Measurements from ENCODE around the gene PNLIPRP3.

Gene PNLIPRP3

DNA sequence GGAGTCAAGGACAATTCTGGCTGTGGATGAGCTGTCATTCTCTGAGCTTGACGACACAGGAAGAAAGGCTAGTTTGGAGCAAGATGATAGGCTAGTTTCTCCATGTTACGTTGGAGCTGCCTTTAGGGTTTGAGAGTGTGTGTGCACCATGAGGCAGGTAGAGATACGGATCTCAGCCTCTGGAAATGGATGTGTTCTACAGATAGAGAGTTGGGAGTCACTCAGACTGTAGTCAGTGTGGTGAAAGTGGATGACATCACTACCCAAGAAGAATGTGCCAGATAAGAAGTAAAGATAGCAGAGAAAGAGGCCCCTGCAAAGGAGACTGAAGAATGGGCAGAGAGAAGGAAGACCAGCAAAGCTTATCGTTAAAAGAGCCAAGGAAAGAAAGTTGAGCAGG lies 42.4 kb downstream of the PNLIPRP3 start:
- CTCF ChIA-PET: interaction anchor here (0.5 to 1.2 kb wide), 6 partner anchors 14 to 306 kb away, joined by 3 to 4 read pairs (median 3); no protein-coding TSS in a partner anchor
- no peak for DNase-seq (ENCODE audit: low spot score)

DNA sequence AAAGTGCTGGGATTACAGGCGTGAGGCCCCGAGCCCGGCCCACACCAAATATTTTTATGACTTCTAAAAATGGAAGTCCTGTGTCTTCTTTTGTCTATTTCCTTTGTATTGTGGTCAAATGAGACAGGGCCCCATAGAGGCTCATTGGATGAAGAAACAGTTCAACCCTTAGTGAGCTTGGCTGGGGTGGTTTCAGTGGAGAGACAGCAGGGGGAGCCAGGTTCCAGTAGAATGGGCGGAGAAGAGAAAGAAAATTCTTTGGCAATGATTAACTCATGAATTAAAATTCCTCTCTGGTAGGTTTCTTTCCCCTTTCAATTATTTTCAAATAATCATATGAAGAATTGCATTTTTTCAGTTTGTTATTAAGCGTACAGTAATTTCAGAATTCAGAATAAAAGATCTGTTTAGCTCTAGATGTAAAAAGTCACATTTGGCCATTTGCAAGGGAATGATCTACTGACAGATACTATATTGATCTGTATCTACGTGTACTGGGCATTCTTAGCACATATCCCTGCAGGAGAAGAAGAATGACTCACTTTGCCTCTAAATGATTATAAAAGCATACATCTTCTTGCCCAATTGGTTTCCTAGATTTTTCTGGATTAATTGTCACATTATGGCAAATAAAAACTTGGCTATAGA lies 43.2 kb downstream of the PNLIPRP3 start:
- DNase-seq (ENCODE audit: low spot score): peak; percentile 76
- ChIA-PET CTCF (interaction anchor here (0.6 to 1.2 kb wide), 5 partner anchors 14 to 1182 kb away, joined by 3 to 4 read pairs (median 3); no protein-coding TSS in a partner anchor), POLR2A (ENCODE audit: low non-redundant PET) (no interaction called here)
- H3K27ac ChIP-seq: no peak overlapping the region
- no peak for TF ChIP-seq CTCF (conservative IDR thresholded peaks at IDR 0.05; ENCODE audit: low read depth)

More for the DNA sequence above, 42.4 kb downstream of the PNLIPRP3 start:
- POLR2A ChIA-PET (ENCODE audit: low non-redundant PET): no interaction called here
- H3K27ac ChIP-seq: no peak overlapping the region
- no peak for TF ChIP-seq CTCF (conservative IDR thresholded peaks at IDR 0.05; ENCODE audit: low read depth)

GRCh38 chr10:116472891-116473290 lies 45.2 kb downstream of the PNLIPRP3 start:
- H3K27ac ChIP-seq: no peak overlapping the region
- no peak for DNase-seq (ENCODE audit: low spot score)
- CTCF ChIA-PET: no interaction called here
- TF ChIP-seq CTCF (conservative IDR thresholded peaks at IDR 0.05; ENCODE audit: low read depth): no peak
- POLR2A ChIA-PET (ENCODE audit: low non-redundant PET): no interaction called here

DNA sequence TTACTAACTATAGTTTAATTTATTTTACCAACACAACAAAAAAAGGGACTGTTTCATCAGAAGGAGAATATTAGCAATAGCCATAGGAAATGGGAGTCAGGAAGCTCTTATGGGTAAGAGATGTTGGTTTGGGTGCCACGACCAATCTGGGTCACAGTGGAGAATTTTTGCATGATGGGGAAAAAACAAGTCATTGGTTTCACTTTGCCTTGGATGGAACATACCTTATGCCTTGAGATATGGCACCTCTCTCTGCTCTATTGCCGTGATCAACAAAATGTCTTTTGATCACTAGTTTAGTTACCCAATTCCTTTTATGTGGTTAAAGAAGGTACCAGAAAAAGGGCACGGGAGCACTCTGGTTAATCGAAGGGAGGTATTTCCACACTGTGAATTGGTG lies 48.2 kb downstream of the PNLIPRP3 start:
- H3K27ac ChIP-seq: no peak overlapping the region
- no peak for DNase-seq (ENCODE audit: low spot score)
- ChIA-PET POLR2A (ENCODE audit: low non-redundant PET) (no interaction called here), CTCF (interaction anchor here (1.1 kb wide), 1 partner anchor 14 kb away, joined by 3 read pairs; no protein-coding TSS in a partner anchor)
- TF ChIP-seq CTCF (conservative IDR thresholded peaks at IDR 0.05; ENCODE audit: low read depth): no peak

- POLR2A ChIA-PET (ENCODE audit: low non-redundant PET): no interaction called here
- no peak overlapping the region for H3K27ac ChIP-seq
- no peak for TF ChIP-seq CTCF (conservative IDR thresholded peaks at IDR 0.05; ENCODE audit: low read depth)
- CTCF ChIA-PET: interaction anchor here (1.1 kb wide), 1 partner anchor 13 kb away, joined by 3 read pairs; no protein-coding TSS in a partner anchor
- DNase-seq (ENCODE audit: low spot score): no peak
Measured at GRCh38 chr10:116476461-116476860, 48.8 kb downstream of the PNLIPRP3 start.

DNA sequence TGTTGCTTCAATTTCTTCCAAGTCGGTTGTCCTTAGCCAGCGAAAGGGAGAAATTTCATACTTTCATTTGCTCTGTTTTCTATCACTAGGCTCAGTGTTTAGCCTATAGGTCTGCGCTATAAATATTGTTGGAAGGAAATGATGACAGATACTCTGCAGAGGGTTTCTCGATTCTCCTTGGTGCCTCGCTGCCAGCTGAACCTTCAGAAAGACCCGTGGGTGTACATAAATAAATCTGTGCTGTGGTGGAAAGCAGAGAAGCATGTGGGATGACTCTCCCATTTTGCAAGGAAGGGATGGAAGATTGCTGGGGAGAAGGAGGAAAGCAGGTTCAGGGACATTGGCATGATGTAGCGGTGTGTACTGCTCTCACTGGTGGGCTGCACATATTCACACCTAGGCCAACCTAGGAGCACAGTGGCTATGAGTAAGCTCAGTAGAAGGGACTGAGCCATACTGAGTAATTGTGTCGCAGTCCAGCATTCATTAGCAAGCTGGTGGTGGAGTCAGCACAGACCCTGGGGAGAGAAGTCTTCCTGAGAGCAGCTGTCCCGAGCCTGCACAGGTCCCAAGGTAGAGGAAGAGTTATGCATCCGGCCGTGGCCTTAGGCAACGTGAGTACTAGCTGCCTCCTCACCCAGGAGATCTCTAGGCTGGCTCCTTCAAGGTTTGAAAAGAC lies 50.5 kb downstream of the PNLIPRP3 start:
- POLR2A ChIA-PET (ENCODE audit: low non-redundant PET): no interaction called here
- TF ChIP-seq CTCF (conservative IDR thresholded peaks at IDR 0.05; ENCODE audit: low read depth): no peak
- CTCF ChIA-PET: interaction anchor here (0.6 kb wide), 2 partner anchors 43 to 1641 kb away, joined by 4 read pairs; no protein-coding TSS in a partner anchor
- no peak overlapping the region for H3K27ac ChIP-seq
- no peak for DNase-seq (ENCODE audit: low spot score)

All from RWPE1 (cell line).